H1 (cell line): ENCODE results near the gene TMEM170A. TPM values are rescaled to one million over a fixed set of nuclear protein-coding genes. Genes with fewer than 3 reads are reported as not detected.

Experiments
- CTCF ChIA-PET: fragments of 300-600 bp; sonication (Branson Sonifier 250); formaldehyde crosslinking; loops from one replicate; lab custom pipeline; 2021; ENCODE audit not compliant: partially characterized antibody; lab: Charles Lee
- POLR2A ChIA-PET: fragments of 300-600 bp; sonication (Branson Sonifier 250); formaldehyde crosslinking; loops from one replicate; lab custom pipeline; 2021; ENCODE audit warnings: inconsistent platforms; ENCODE audit not compliant: partially characterized antibody; lab: Charles Lee
- DNase-seq, 2 experiments: peaks; one replicate each; pipeline versions ENCODE4 v3.0.0 to v3.0.0-alpha.2; 2010 to 2022; ENCODE audit warnings: low spot score in 2 of 2, low read depth in 1 of 2, mixed read lengths in 1 of 2
- FAIRE-seq: peaks from 2 replicates; lab custom pipeline; 2011; peaks lifted over from hg19 to GRCh38; lab: Jason Lieb, UNC
- H2AFZ ChIP-seq: 2 replicates; pipeline ENCODE4 v1.8.1; 2012; ENCODE audit warnings: low read length, inconsistent platforms
- H2AK5ac ChIP-seq: 2 replicates; pipeline ENCODE4 v1.6.1; 2013; ENCODE audit warnings: low read depth, low read length
- H2BK120ac ChIP-seq: replicated peaks from 2 replicates; pipeline ENCODE3; 2013; ENCODE audit warnings: low read depth, low read length, inconsistent platforms
- H2BK12ac ChIP-seq: 2 replicates; pipeline ENCODE4 v1.6.1; 2013; ENCODE audit warnings: low read depth, low read length
- H2BK15ac ChIP-seq: 2 replicates; pipeline ENCODE4 v1.6.1; 2013; ENCODE audit warnings: low read length
- H2BK20ac ChIP-seq: 2 replicates; pipeline ENCODE4 v1.6.1; 2013; ENCODE audit warnings: low read length
- H2BK5ac ChIP-seq: 2 replicates; pipeline ENCODE4 v1.6.1; 2013; ENCODE audit warnings: low read depth, low read length
- H3K14ac ChIP-seq: 2 replicates; pipeline ENCODE4 v1.6.1; 2013; ENCODE audit warnings: inconsistent platforms; ENCODE audit not compliant: insufficient read length
- H3K18ac ChIP-seq: 2 replicates; pipeline ENCODE4 v1.6.1; 2013; ENCODE audit warnings: low read length; ENCODE audit errors: extremely low read depth
- H3K23ac ChIP-seq: 2 replicates; pipeline ENCODE4 v1.6.1; 2013; ENCODE audit warnings: inconsistent platforms; ENCODE audit not compliant: insufficient read length
- H3K23me2 ChIP-seq: 2 replicates; pipeline ENCODE4 v1.6.1; 2013; ENCODE audit warnings: low read depth, low read length
- H3K27ac ChIP-seq: 2 replicates; pipeline ENCODE4 v1.6.1; 2011; ENCODE audit warnings: low read depth, low read length, inconsistent platforms
- H3K27me3 ChIP-seq, 4 experiments: replicated peaks in 1 of 4; 1 replicate in 1 of 4; 2 replicates in 3 of 4; pipeline versions ENCODE4 v1.6.1 to v1.8.1; 2011 to 2013; ENCODE audit warnings: low read length in 3 of 4, mild to moderate bottlenecking in 3 of 4, inconsistent platforms in 2 of 4, mixed read lengths in 2 of 4, moderate library complexity in 1 of 4; ENCODE audit not compliant: control insufficient read depth in 3 of 4, insufficient read depth in 3 of 4; ENCODE audit errors: extremely low read depth in 1 of 4
- H3K36me3 ChIP-seq, 4 experiments: 2 replicates each; pipeline versions ENCODE4 v1.6.1 to v1.8.1; 2011 to 2013; ENCODE audit warnings: mild to moderate bottlenecking in 4 of 4, low read length in 3 of 4, moderate library complexity in 2 of 4, control low read depth in 1 of 4, inconsistent platforms in 1 of 4; ENCODE audit not compliant: insufficient read depth in 4 of 4, control insufficient read depth in 2 of 4
- H3K4ac ChIP-seq: replicated peaks from 2 replicates; pipeline ENCODE3; 2013; ENCODE audit warnings: low read length, low read depth, mixed read lengths, inconsistent platforms; ENCODE audit not compliant: insufficient read length
- H3K4me1 ChIP-seq, 4 experiments: replicated peaks in 1 of 4; 1 replicate in 1 of 4; 2 replicates in 3 of 4; pipeline versions ENCODE4 v1.6.1 to v1.8.1; 2011 to 2013; ENCODE audit warnings: low read length in 3 of 4, inconsistent platforms in 2 of 4, mixed read lengths in 1 of 4; ENCODE audit not compliant: insufficient read depth in 4 of 4, control insufficient read depth in 3 of 4
- H3K4me2 ChIP-seq, 2 experiments: 2 replicates each; pipeline versions ENCODE4 v1.6.1 to v1.8.1; 2011 to 2013; ENCODE audit warnings: low read depth in 2 of 2, low read length in 2 of 2, control low read depth in 1 of 2, inconsistent platforms in 1 of 2, mild to moderate bottlenecking in 1 of 2; ENCODE audit not compliant: insufficient read depth in 1 of 2
- H3K4me3 ChIP-seq, 4 experiments: fragments of 200-600, 300-600 bp in 1 of 4; sonication (generic), shearing (Covaris generic), sonication (Bioruptor Twin) in 1 of 4; 2 replicates each; pipeline versions ENCODE4 v1.5.1 to v1.8.1; 2011 to 2016; ENCODE audit warnings: low read length in 4 of 4, low read depth in 3 of 4, control low read depth in 2 of 4, inconsistent platforms in 2 of 4, mild to moderate bottlenecking in 2 of 4, mixed read lengths in 1 of 4, moderate library complexity in 1 of 4; ENCODE audit not compliant: insufficient read depth in 2 of 4; ENCODE audit errors: extremely low read depth in 1 of 4
- H3K56ac ChIP-seq: replicated peaks from 2 replicates; pipeline ENCODE3; 2013; ENCODE audit warnings: low read depth, mild to moderate bottlenecking, mixed read lengths, low read length, inconsistent platforms; ENCODE audit not compliant: insufficient read length
- H3K79me1 ChIP-seq: 2 replicates; pipeline ENCODE4 v1.6.1; 2013; ENCODE audit warnings: low read depth, low read length, control low read depth
- H3K79me2 ChIP-seq, 2 experiments: 2 replicates each; pipeline versions ENCODE4 v1.6.1 to v1.8.1; 2012 to 2013; ENCODE audit warnings: low read length in 2 of 2, mild to moderate bottlenecking in 2 of 2, inconsistent platforms in 1 of 2; ENCODE audit not compliant: insufficient read depth in 2 of 2, control insufficient read depth in 1 of 2
- H3K9ac ChIP-seq, 4 experiments: replicated peaks in 1 of 4; 1 replicate in 1 of 4; 2 replicates in 3 of 4; pipeline versions ENCODE4 v1.6.1 to v1.8.1; 2011 to 2013; ENCODE audit warnings: low read depth in 3 of 4, low read length in 3 of 4, control low read depth in 2 of 4, mild to moderate bottlenecking in 2 of 4, moderate library complexity in 2 of 4, inconsistent platforms in 1 of 4; ENCODE audit errors: extremely low read depth in 1 of 4
- H3K9me3 ChIP-seq, 2 experiments: 2 replicates each; pipeline versions ENCODE4 v1.6.1 to v1.8.1; 2012 to 2013; ENCODE audit warnings: mild to moderate bottlenecking in 2 of 2, moderate library complexity in 2 of 2, control low read depth in 1 of 2, inconsistent platforms in 1 of 2, low read depth in 1 of 2, low read length in 1 of 2, mixed read lengths in 1 of 2; ENCODE audit not compliant: insufficient read depth in 2 of 2
- H4K20me1 ChIP-seq, 2 experiments: replicated peaks in 1 of 2; 2 replicates each; pipeline versions ENCODE3 to v1.8.1; 2011 to 2013; ENCODE audit warnings: inconsistent platforms in 2 of 2, low read length in 2 of 2, mild to moderate bottlenecking in 1 of 2; ENCODE audit not compliant: insufficient read depth in 2 of 2, control insufficient read depth in 1 of 2
- H4K5ac ChIP-seq: 2 replicates; pipeline ENCODE4 v1.6.1; 2013; ENCODE audit warnings: low read length, low read depth, mixed read lengths, inconsistent platforms; ENCODE audit not compliant: insufficient read length
- H4K8ac ChIP-seq: 2 replicates; pipeline ENCODE4 v1.8.0; 2013; ENCODE audit warnings: mild to moderate bottlenecking, moderate library complexity, low read length, inconsistent platforms; ENCODE audit not compliant: insufficient read depth; ENCODE audit errors: extremely low read depth
- H4K91ac ChIP-seq: replicated peaks from 2 replicates; pipeline ENCODE3; 2013; ENCODE audit warnings: low read length, mixed read lengths, inconsistent platforms; ENCODE audit not compliant: insufficient read length
- CHD2 ChIP-seq: IDR thresholded peaks from 2 replicates; pipeline ENCODE4 v1.6.1; 2012; ENCODE audit warnings: low read length, improper control_type of control experiment
- GTF2F1 ChIP-seq: IDR thresholded peaks from 2 replicates; pipeline ENCODE4 v1.6.1; 2012; ENCODE audit warnings: low read depth, low read length, improper control_type of control experiment, borderline replicate concordance
- KDM1A ChIP-seq: fragments of 200-600, 300-600 bp; sonication (generic); IDR thresholded peaks from 2 replicates; pipeline ENCODE4 v1.7.1; 2016; ENCODE audit warnings: mild to moderate bottlenecking, low read length, borderline replicate concordance
- NANOG ChIP-seq: IDR thresholded peaks from 2 replicates; pipeline ENCODE4 v1.6.1; 2011; ENCODE audit warnings: low read length, low read depth, mild to moderate bottlenecking, inconsistent platforms; ENCODE audit not compliant: insufficient read depth, poor library complexity, severe bottlenecking
- POLR2AphosphoS5 ChIP-seq: IDR thresholded peaks from 2 replicates; pipeline ENCODE4 v1.6.1; 2011; ENCODE audit warnings: low read depth, low read length
- POU5F1 ChIP-seq: IDR thresholded peaks from 2 replicates; pipeline ENCODE4 v1.6.1; 2011; ENCODE audit warnings: low read depth, mild to moderate bottlenecking, low read length, moderate library complexity
- RAD21 ChIP-seq, 2 experiments: IDR thresholded peaks in 1 of 2; conservative IDR thresholded peaks in 1 of 2; 2 replicates each; pipeline ENCODE4 v1.6.1; 2011; ENCODE audit warnings: low read depth in 2 of 2, low read length in 2 of 2, improper control_type of control experiment in 1 of 2, inconsistent platforms in 1 of 2, mild to moderate bottlenecking in 1 of 2, moderate library complexity in 1 of 2
- RXRA ChIP-seq: IDR thresholded peaks from 2 replicates; pipeline ENCODE4 v1.6.1; 2011; ENCODE audit warnings: low read depth, mild to moderate bottlenecking, low read length, moderate library complexity; ENCODE audit not compliant: insufficient read depth
- SIRT6 ChIP-seq: IDR thresholded peaks from one replicate; pipeline ENCODE4 v1.7.1; 2012; ENCODE audit warnings: low read length, inconsistent platforms
- TAF7 ChIP-seq: optimal IDR thresholded peaks from 2 replicates; pipeline ENCODE3; 2011; ENCODE audit warnings: low read depth, mild to moderate bottlenecking, inconsistent platforms, low read length, moderate library complexity, borderline replicate concordance
- YY1 ChIP-seq: IDR thresholded peaks from 2 replicates; pipeline ENCODE4 v1.6.1; 2011; ENCODE audit warnings: low read depth, mild to moderate bottlenecking, low read length
- WGBS, 2 experiments: shearing (Covaris generic) in 1 of 2; methylation state at CpG; one replicate each; pipeline versions ENCODE4 v1.1.6 to v1.1.7; 2013 to 2015; ENCODE audit warnings: low lambda C conversion rate in 2 of 2, mixed read lengths in 2 of 2, inconsistent platforms in 1 of 2, low coverage in 1 of 2, missing lambda C conversion rate in 1 of 2; ENCODE audit not compliant: insufficient replicate concordance in 2 of 2, insufficient coverage in 1 of 2, insufficient read length in 1 of 2; ENCODE audit errors: extremely low coverage in 1 of 2, missing lambda C conversion rate in 1 of 2; 5-methylcytosine and 5-hydroxymethylcytosine counted together
- polyA plus RNA-seq, 7 experiments: library from polyadenylated mRNA; depleted of rRNA in 3 of 7; stranded (reverse) in 5 of 7; unstranded in 2 of 7; fragments of >200 nt in 5 of 7; fragments of 200-250 nt in 2 of 7; gene quantifications; 1 replicate in 5 of 7; 2 replicates in 1 of 7; 4 replicates in 1 of 7; pipeline versions ENCODE4 v1.2.1 to v1.2.3, GENCODE V29; 2011 to 2013; ENCODE audit warnings: missing spikeins in 2 of 7, mixed read lengths in 2 of 7
- total RNA-seq: library from RNA; stranded (reverse); fragmentation: NEBNext Ultra II Directional; extraction: Animal tissue kit (Norgen Biotek cat#: 25700); gene quantifications from 2 replicates; pipeline ENCODE4 v1.2.1, GENCODE V29; 2021

TMEM170A gene
- total and polyA plus RNA-seq, 2 of the 8 experiments (the other 6 are each of a cell fraction or from before 2014, with no cell fraction given) = 22.9 to 56.6 TPM

DNA sequence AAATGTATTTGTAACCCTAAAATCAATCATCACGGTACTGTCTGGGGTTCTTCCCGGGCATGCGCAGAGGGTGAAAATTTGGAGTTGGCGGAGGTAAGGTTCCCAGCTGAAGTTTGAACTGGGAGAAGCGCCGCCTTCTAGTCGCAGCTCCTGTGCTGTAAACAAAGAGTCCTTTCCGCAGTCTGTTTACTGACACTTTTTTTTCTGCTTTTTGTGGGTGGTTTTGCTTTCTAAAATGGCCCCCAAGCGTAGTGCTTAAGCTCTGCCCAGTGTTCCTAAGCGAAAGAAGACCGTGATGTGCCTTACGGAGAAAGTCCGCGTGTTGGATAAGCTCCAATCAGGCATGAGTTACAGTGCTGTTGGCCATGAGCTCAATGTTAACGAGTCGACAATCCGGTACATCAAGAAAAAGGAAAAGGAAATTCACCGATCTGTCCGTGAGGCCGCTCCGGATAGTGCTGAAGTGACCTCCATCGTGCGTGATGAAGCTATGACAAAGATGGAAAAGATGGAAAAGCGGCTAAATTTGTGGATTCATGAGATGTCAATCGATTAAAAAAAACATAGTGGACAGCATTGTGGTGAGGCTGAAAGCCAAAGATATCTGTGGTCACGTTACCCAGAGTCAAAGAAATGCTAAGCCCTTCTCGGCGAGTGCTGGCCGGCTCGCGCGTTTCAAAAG, 30.6 kb downstream of the TMEM170A start:
- ChIA-PET POLR2A (interaction anchor here (0.7 to 3.3 kb wide), 35 partner anchors 8 to 261 kb away, joined by 3 to 35 read pairs (median 5); partner anchors contain the start of genes ADAT1, BCAR1, CHST6 and GABARAPL2), CTCF (interaction anchor here (0.6 to 1.8 kb wide), 9 partner anchors 10 to 116 kb away, joined by 3 to 8 read pairs (median 3); partner anchors contain the start of gene TMEM170A)
- no peaks in the 10 kb centered on the region for H3K36me3 ChIP-seq
- no peak overlapping the region for H2BK20ac ChIP-seq
- peak overlapping the region; percentile 6 for H2BK120ac ChIP-seq
- peaks cover 11 to 38% of the 10 kb centered on the region in 2 experiments; a peak in 3 of 4 replicates for H3K79me2 ChIP-seq
- H2BK12ac ChIP-seq = peak overlapping the region; percentile 89; the same call in 1 of the 2 replicates
- no peaks in the 10 kb centered on the region for H3K27me3 ChIP-seq
- peak overlapping the region; percentile 65 for H4K5ac ChIP-seq
- H3K4ac ChIP-seq = no peak overlapping the region
- FAIRE-seq (peak; percentile 52), DNase-seq (peak; percentile 34 to 71)
- H4K91ac ChIP-seq = no peak overlapping the region
- H2BK15ac ChIP-seq = no peak overlapping the region
- peak overlapping the region; percentile 3; the same call in 1 of the 2 replicates for H3K18ac ChIP-seq
- peak overlapping the region; percentile 71 to 94 (median 88) for H3K9ac ChIP-seq
- peaks cover 0 to 2% of the 10 kb centered on the region in 2 experiments; a peak in 1 of 4 replicates for H3K9me3 ChIP-seq
- no peaks in the 10 kb centered on the region for H4K20me1 ChIP-seq
- no peak overlapping the region for H3K14ac ChIP-seq
- H3K79me1 ChIP-seq = no peaks in the 10 kb centered on the region; the same call in none of the 2 replicates
- H3K4me3 ChIP-seq = peak overlapping the region; percentile 74 to 95 (median 83)
- peak overlapping the region; percentile 96; the same call in 1 of the 2 replicates for H4K8ac ChIP-seq
- H3K23me2 ChIP-seq = peaks cover 10% of the 10 kb centered on the region
- H3K27ac ChIP-seq = peak overlapping the region; percentile 93
- H3K4me2 ChIP-seq = peak overlapping the region; percentile 89 to 96
- H2BK5ac ChIP-seq = peak overlapping the region; percentile 83
- peak overlapping the region; percentile 10; the same call in 1 of the 2 replicates for H2AK5ac ChIP-seq
- H3K4me1 ChIP-seq = peaks cover 0 to 7% (median 3%) of the 10 kb centered on the region in 4 experiments; a peak in 4 of 7 replicates
- H3K56ac ChIP-seq = no peak overlapping the region
- peak overlapping the region; percentile 97 for H2AFZ ChIP-seq
- H3K23ac ChIP-seq = no peak overlapping the region
- 7% methylated on average over 32 of the region's 32 CpGs; no CpG with 5 or more reads in 1 of the 2 experiments for WGBS, 2 experiments
- TF ChIP-seq TAF7 (peak; percentile 53), YY1 (peak; percentile 92), CHD2 (no peak; the same call in 1 of the 2 replicates), SIRT6 (no peak), NANOG (no peak), KDM1A (no peak), GTF2F1 (no peak), RXRA (no peak), POU5F1 (no peak), RAD21 (IDR thresholded peaks at IDR 0.05 in 1 of 2, conservative IDR thresholded peaks at IDR 0.05 in 1 of 2; ENCODE audit: low read depth in 2 of 2, low read length in 2 of 2) (no peak), POLR2AphosphoS5 (peak; percentile 73)
